T-cell (primary cell): ENCODE measurements around the gene CBX2. TPM values are rescaled to one million over a fixed set of nuclear protein-coding genes. Genes with fewer than 3 reads are reported as not detected.
A peak's percentile ranks its signal among the peaks of the same experiment; 100 is the strongest.

Source experiments
- ATAC-seq, 4 experiments: fragments of 200-7000 bp in 3 of 4; fragments of 150-1000 bp in 1 of 4; cut with Tn5 transposase; replicated peaks in 1 of 4; 1 replicate in 3 of 4; 2 replicates in 1 of 4; pipeline ENCODE4 v1.10.0; 2021; ENCODE audit warnings: moderate library complexity in 3 of 4, mild to moderate bottlenecking in 2 of 4, moderate number of reproducible peaks in 1 of 4
- CTCF ChIA-PET, 2 donors: fragments of 300-600 bp; sonication (Branson Sonifier 250); formaldehyde crosslinking; loops; one replicate each; lab custom pipeline; 2022; ENCODE audit warnings: antibody characterized with exemption in 2 of 2; lab: Charles Lee
- POLR2A ChIA-PET, 2 donors: fragments of 300-600 bp; sonication (Branson Sonifier 250); formaldehyde crosslinking; loops; one replicate each; lab custom pipeline; 2022; ENCODE audit warnings: antibody characterized with exemption in 2 of 2; lab: Charles Lee
- DNase-seq, 35 experiments: peaks; one replicate each; pipeline versions ENCODE4 v3.0.0 to v3.0.0-alpha.2; 2013 to 2023
- H3K27ac ChIP-seq: one replicate; pipeline ENCODE4 v1.5.1; 2013; ENCODE audit warnings: low read length
- H3K27me3 ChIP-seq, 2 experiments: replicated peaks in 1 of 2; 1 replicate in 1 of 2; 2 replicates in 1 of 2; pipeline versions ENCODE4 v1.6.1 to v1.7.0; 2013; ENCODE audit warnings: low read length in 1 of 2, mixed read lengths in 1 of 2; ENCODE audit not compliant: control insufficient read depth in 2 of 2, insufficient read depth in 2 of 2; ENCODE audit errors: extremely low read depth in 1 of 2
- H3K36me3 ChIP-seq, 2 donors: 1 replicate in 1 of 2; 2 replicates in 1 of 2; pipeline versions ENCODE4 v1.6.1 to v1.7.0; 2013; ENCODE audit warnings: low read length in 1 of 2; ENCODE audit not compliant: control insufficient read depth in 2 of 2, insufficient read depth in 1 of 2; ENCODE audit errors: extremely low read depth in 1 of 2
- H3K4me1 ChIP-seq, 2 experiments: 1 replicate in 1 of 2; 2 replicates in 1 of 2; pipeline versions ENCODE4 v1.6.1 to v1.7.0; 2013; ENCODE audit warnings: low read length in 2 of 2, mixed read lengths in 1 of 2; ENCODE audit not compliant: insufficient read depth in 2 of 2, control insufficient read depth in 1 of 2; ENCODE audit errors: extremely low read depth in 1 of 2
- H3K4me3 ChIP-seq, 2 donors: 1 replicate in 1 of 2; 2 replicates in 1 of 2; pipeline versions ENCODE4 v1.5.1 to v1.7.0; 2013; ENCODE audit warnings: mild to moderate bottlenecking in 2 of 2, low read length in 1 of 2, moderate library complexity in 1 of 2; ENCODE audit not compliant: control insufficient read depth in 1 of 2; ENCODE audit errors: extremely low read depth in 1 of 2
- H3K9me3 ChIP-seq: 2 replicates; pipeline ENCODE4 v1.7.0; 2013
- H3K27ac Mint-ChIP-seq, 2 donors: one replicate each; pipeline ENCODE4 v1.8.0; 2020 to 2021; ENCODE audit warnings: mild to moderate bottlenecking in 2 of 2, mixed read lengths in 2 of 2
- H3K27me3 Mint-ChIP-seq, 2 donors: one replicate each; pipeline ENCODE4 v1.8.0; 2021 to 2022; ENCODE audit warnings: mixed read lengths in 2 of 2
- H3K36me3 Mint-ChIP-seq: one replicate; pipeline ENCODE4 v1.8.0; 2021; ENCODE audit warnings: mixed read lengths
- H3K4me1 Mint-ChIP-seq, 3 donors: one replicate each; pipeline ENCODE4 v1.8.0; 2020 to 2022; ENCODE audit warnings: mixed read lengths in 3 of 3, mild to moderate bottlenecking in 1 of 3
- H3K4me3 Mint-ChIP-seq, 3 donors: one replicate each; pipeline ENCODE4 v1.8.0; 2020 to 2022; ENCODE audit warnings: mild to moderate bottlenecking in 3 of 3, mixed read lengths in 3 of 3, moderate library complexity in 3 of 3
- H3K9me3 Mint-ChIP-seq, 3 donors: one replicate each; pipeline ENCODE4 v1.8.0; 2020 to 2022; ENCODE audit warnings: mixed read lengths in 3 of 3
- WGBS: methylation state at CpG from one replicate; pipeline ENCODE4 v1.1.5; 2013; ENCODE audit warnings: missing lambda C conversion rate; ENCODE audit not compliant: insufficient coverage; 5-methylcytosine and 5-hydroxymethylcytosine counted together
- total RNA-seq, 35 experiments: library from RNA in 6 of 35; stranded (reverse) in 6 of 35; fragments of 120-200 nt in 1 of 35; gene quantifications; one replicate each; pipeline versions ENCODE4 v1.2.1 to v1.2.4 and lab custom pipeline; 2013 to 2026

CBX2 gene
- total RNA-seq, 5 donors from 2014 or later (not counting 1 experiment from before 2014, with no cell fraction given), result 0.43 to 0.79 (median 0.70) TPM

DNA sequence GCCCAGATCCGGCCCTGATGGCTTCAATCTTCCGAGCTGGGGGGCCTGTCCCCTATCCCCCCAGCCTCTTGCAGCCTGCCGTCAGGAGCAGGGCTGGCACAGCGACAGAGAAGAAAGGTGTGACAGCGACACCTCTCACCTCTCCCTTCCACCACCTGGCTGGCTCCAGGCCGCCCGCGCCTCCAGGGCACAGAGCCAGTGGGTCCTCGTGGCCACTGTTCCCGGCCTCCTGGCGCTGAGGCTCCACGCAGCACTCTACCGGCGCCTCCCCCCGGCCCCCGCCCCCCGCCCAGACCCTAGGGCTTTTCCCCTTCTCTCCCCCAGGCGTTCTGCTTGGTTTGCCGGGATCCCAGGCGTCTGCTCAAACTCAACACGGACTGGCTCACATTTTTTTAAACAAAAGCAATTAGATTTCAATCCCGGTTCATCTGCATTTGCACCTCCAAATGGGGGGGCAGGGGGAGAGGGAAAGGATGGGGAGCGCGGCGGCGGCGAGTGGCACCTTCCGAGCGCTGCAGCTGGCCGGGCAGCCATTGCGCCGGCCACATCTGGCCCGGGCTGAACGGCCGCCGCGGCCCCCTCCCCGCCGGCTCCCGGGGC is 31.7 kb downstream of the CBX2 start:
- Mint-ChIP-seq H3K27me3 (peaks cover 58 to 72% of the 10 kb centered on the region in 2 donors), H3K9me3 (no peaks in the 10 kb centered on the region), H3K27ac (no peak overlapping the region), H3K4me1 (peaks cover 27 to 41% (median 33%) of the 10 kb centered on the region in 3 donors), H3K4me3 (peak overlapping the region in 1 of 3 donors; percentile 39), H3K36me3 (no peaks in the 10 kb centered on the region)
- H3K36me3 ChIP-seq, result no peaks in the 10 kb centered on the region
- peaks cover 6 to 92% of the 10 kb centered on the region in 2 experiments for H3K27me3 ChIP-seq
- 4% methylated on average over 21 of the region's 40 CpGs for WGBS
- DNase-seq, result peak in 1 of 35 experiments; percentile 23
- no peak for ATAC-seq
- ChIA-PET POLR2A (interaction anchor here in 1 of 2 donors (0.6 kb wide), 1 partner anchor 35 kb away, joined by 3 read pairs; no protein-coding TSS in a partner anchor), CTCF (no interaction called here)
- peaks cover 27 to 62% of the 10 kb centered on the region in 2 experiments for H3K4me1 ChIP-seq
- H3K4me3 ChIP-seq, result no peak overlapping the region
- H3K9me3 ChIP-seq, result no peaks in the 10 kb centered on the region
- H3K27ac ChIP-seq, result no peak overlapping the region

DNA sequence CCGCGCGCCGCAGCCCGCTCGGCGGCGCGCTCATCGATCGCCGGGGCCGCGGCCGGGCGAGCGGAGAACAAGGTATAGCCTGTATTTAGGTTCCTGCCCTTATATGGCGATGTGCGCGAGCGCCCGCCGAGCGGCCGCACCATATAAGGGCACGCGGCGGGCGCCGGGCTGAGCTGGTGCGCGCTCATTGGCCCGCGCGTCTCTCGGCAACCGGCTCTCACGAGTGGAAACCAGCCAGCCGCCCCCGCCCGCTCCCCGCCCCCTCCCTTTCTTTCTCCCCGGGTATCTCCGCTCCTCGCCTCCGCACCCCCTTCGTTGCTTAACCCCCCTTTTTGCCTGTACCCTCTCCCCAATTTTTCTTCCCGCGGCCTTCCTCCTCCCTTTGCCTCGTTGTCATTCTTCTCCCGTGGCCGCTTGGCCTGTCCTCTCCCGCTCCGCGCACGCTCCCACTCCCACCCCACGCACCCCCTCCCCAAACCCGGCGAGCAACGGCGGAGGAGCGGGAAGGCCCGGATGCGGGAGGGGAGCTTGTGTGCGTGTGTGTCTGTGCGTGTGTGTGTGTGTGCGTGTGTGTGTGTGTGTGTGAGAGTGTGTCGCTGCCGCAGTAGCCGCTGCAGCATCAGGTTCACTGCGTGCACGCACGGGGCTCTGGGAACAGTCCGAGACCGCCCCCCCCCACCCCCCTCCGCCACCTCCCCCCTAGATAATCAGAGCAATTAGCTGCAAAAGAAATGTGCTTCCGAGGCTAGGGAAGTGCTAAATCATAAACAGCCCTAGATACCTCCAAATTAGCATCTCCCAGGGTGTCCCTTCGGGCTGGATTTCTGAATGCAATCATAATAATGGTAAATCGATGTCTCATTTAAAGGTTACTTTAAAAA is 32.4 kb downstream of the CBX2 start:
- peak overlapping the region in 1 of 3 donors; percentile 31 for H3K4me3 Mint-ChIP-seq

DNA sequence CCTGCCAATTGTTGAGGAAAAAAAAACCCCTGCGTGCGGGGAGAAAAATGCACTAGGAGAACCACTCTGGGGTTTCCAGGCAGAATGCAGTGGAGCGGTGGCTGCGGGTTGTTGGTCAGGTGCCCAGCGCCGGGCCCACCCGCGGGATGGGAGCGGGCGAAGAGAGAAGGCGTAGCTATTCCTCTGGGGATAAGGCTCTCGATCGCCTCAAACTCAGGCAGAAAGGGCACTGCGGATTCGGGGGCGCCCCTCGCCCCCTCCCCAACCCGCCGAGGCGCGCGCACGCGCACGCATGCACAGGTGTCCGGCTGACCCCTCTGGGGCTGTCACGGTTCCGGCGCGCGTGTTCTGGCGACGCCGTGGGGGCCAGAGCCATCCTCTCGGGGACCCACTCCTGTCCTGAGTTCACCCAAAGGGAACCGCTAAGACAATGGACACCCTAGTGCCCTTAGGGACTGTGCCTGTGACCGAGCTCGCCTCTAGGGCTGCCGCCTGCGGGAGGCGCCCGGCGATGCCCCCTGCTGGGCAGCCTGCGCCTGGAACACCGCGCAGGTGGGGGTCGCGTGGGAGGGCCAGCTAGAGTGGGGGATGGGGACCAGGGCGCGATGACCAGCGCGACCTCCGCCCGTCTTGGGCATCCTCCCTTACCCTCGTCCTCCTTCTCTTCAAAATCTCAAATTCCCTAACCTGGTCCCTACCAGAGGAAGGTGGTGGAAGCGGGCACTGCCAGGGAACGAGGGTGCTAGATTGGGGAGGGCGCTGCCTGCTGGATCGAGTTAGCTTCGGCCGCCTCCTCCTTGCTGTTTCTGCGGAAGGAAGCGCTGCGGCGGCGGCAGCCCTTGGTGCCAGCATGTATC is 33.3 kb downstream of the CBX2 start:
- Mint-ChIP-seq H3K4me1 (peaks cover 23 to 33% (median 29%) of the 10 kb centered on the region in 3 donors), H3K36me3 (no peaks in the 10 kb centered on the region), H3K9me3 (no peaks in the 10 kb centered on the region), H3K27ac (peak overlapping the region in 1 of 2 donors; percentile 59), H3K27me3 (peaks cover 47 to 61% of the 10 kb centered on the region in 2 donors), H3K4me3 (peak overlapping the region; percentile 36 to 76 (median 59))
- Histone ChIP-seq H3K4me1 (peaks cover 17 to 63% of the 10 kb centered on the region in 2 experiments), H3K36me3 (no peaks in the 10 kb centered on the region), H3K9me3 (no peaks in the 10 kb centered on the region), H3K27me3 (peaks cover 6 to 90% of the 10 kb centered on the region in 2 experiments), H3K27ac (no peak overlapping the region), H3K4me3 (peak overlapping the region in 1 of 2 donors; percentile 49)
- POLR2A ChIA-PET, result interaction anchor here in 1 of 2 donors (0.7 kb wide), 1 partner anchor 15 kb away, joined by 3 read pairs; no protein-coding TSS in a partner anchor
- ATAC-seq (peak in 1 of 4 experiments; percentile 14), DNase-seq (peak in 3 of 35 experiments; percentile 23 to 63 (median 27))
- CTCF ChIA-PET, result interaction anchor here in 1 of 2 donors (0.6 kb wide), 1 partner anchor 27 kb away, joined by 5 read pairs; no protein-coding TSS in a partner anchor
- WGBS, result 4% methylated on average over 49 of the region's 66 CpGs

More for the DNA sequence above, 32.4 kb downstream of the CBX2 start:
- DNase-seq, result peak in 34 of 35 experiments; percentile 58 to 89 (median 69)
- Mint-ChIP-seq H3K4me1 (peaks cover 20 to 35% (median 26%) of the 10 kb centered on the region in 3 donors), H3K36me3 (no peaks in the 10 kb centered on the region), H3K27me3 (peaks cover 50 to 65% of the 10 kb centered on the region in 2 donors), H3K27ac (peak overlapping the region in 1 of 2 donors; percentile 11), H3K9me3 (no peaks in the 10 kb centered on the region)
- peak; percentile 84 to 92 (median 86) for ATAC-seq
- ChIA-PET CTCF (interaction anchor here (0.6 kb wide), 2 partner anchors 26 to 29 kb away, joined by 4 to 5 read pairs; partner anchors contain the start of gene CBX4 (in 1 of the 2)), POLR2A (interaction anchor here in 1 of 2 donors (0.6 to 0.7 kb wide), 2 partner anchors 12 to 36 kb away, joined by 3 to 5 read pairs; no protein-coding TSS in a partner anchor)
- WGBS, result 0% methylated on average over 39 of the region's 79 CpGs
- Histone ChIP-seq H3K36me3 (no peaks in the 10 kb centered on the region), H3K27me3 (peaks cover 6 to 92% of the 10 kb centered on the region in 2 experiments), H3K9me3 (no peaks in the 10 kb centered on the region), H3K4me3 (peak overlapping the region in 1 of 2 donors; percentile 49), H3K27ac (no peak overlapping the region), H3K4me1 (peaks cover 20 to 62% of the 10 kb centered on the region in 2 experiments)

DNA sequence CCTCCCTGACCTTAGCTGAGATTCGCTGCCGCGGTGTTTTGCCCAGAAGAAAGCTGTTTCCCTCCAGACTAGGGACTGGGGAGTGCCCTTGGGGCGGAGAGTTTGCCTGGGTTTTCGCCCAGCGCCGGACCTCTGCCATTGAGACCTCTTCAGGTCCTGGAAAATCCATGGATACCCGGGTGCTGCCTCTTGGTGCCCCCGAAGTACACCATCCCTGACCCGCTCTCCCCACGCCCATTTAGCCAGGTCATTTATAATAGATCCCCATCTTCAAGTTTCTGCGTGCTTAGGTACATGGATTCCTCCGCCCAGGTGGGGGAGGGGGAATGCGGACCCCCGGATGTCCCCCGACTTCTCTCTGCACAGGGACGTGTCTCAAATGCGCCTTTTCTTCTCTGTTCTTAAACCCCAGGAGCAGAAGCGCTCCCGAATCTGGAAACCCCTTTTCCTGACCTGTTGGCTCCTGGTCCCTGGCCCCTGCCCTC is 34.0 kb downstream of the CBX2 start:
- no peaks in the 10 kb centered on the region for H3K9me3 Mint-ChIP-seq
- no peaks in the 10 kb centered on the region for H3K9me3 ChIP-seq
- H3K4me3 ChIP-seq, result peak overlapping the region in 1 of 2 donors; percentile 49
- H3K4me1 ChIP-seq, result peaks cover 17 to 63% of the 10 kb centered on the region in 2 experiments
- no peak for DNase-seq
- H3K36me3 Mint-ChIP-seq, result no peaks in the 10 kb centered on the region
- H3K36me3 ChIP-seq, result no peaks in the 10 kb centered on the region
- ChIA-PET POLR2A (interaction anchor here (0.7 to 1.0 kb wide), 2 partner anchors 8 to 15 kb away, joined by 3 to 4 read pairs; no protein-coding TSS in a partner anchor), CTCF (no interaction called here)
- H3K4me3 Mint-ChIP-seq, result peak overlapping the region; percentile 36 to 76 (median 59)
- peaks cover 9 to 90% of the 10 kb centered on the region in 2 experiments for H3K27me3 ChIP-seq
- H3K27ac ChIP-seq, result no peak overlapping the region
- H3K27ac Mint-ChIP-seq, result peak overlapping the region in 1 of 2 donors; percentile 59
- H3K4me1 Mint-ChIP-seq, result peaks cover 24 to 33% (median 30%) of the 10 kb centered on the region in 3 donors
- ATAC-seq, result no peak
- 2% methylated on average over 7 of the region's 20 CpGs for WGBS
- peaks cover 44 to 61% of the 10 kb centered on the region in 2 donors for H3K27me3 Mint-ChIP-seq

DNA sequence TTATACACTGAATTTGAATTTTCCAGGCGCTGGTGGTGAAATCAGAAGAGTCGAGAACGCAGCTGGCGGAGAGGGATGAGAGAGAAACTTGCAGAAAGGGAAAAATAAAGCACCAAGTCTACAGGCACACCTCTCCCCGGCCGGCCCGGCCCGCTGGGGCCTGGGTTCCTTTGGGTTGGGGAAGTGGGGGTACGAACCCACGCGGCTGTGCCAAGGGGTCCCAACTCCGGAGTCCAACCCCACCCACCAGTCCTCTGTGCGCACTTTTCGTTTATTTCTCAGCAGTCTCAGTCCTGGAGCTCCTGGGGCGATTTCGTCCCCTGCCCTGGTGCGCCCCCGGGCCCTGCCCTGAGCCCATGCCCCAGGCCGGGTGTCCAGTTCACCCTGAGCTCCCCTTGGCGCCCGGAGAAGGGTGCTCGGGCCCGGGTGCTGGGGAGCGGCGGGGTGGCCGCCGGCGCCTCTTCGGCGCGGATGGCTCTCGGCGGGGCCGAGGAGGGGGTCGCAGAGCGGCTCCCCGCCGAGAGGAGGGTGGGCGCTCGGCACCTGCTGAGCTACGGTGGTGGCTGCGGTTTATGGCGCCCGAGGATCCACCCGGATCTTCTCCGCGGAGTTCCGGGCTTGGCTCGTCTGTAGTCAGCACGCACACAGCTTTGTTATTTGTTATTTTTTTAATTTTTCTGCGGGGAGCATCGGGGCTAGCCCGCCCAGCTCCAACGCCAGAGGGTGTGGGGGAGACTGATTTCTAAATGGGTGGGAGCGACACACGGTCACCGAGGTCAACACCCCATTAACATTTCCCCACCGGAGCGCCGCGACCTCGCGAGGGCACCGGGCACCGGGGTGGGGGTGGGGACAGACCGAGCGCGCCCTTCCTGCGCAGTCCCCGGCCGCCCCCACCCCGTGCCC is 34.7 kb downstream of the CBX2 start:
- Mint-ChIP-seq H3K27me3 (peaks cover 40 to 61% of the 10 kb centered on the region in 2 donors), H3K27ac (peak overlapping the region in 1 of 2 donors; percentile 52), H3K4me1 (peaks cover 24 to 33% (median 30%) of the 10 kb centered on the region in 3 donors), H3K9me3 (no peaks in the 10 kb centered on the region), H3K36me3 (no peaks in the 10 kb centered on the region), H3K4me3 (peak overlapping the region; percentile 52 to 76 (median 59))
- Histone ChIP-seq H3K9me3 (no peaks in the 10 kb centered on the region), H3K36me3 (no peaks in the 10 kb centered on the region), H3K4me3 (peak overlapping the region in 1 of 2 donors; percentile 49), H3K27ac (no peak overlapping the region), H3K27me3 (peaks cover 8 to 88% of the 10 kb centered on the region in 2 experiments), H3K4me1 (peaks cover 17 to 63% of the 10 kb centered on the region in 2 experiments)
- ChIA-PET POLR2A (interaction anchor here in 1 of 2 donors (1.0 kb wide), 1 partner anchor 9 kb away, joined by 4 read pairs; no protein-coding TSS in a partner anchor), CTCF (no interaction called here)
- 5% methylated on average over 36 of the region's 72 CpGs for WGBS
- ATAC-seq (no peak), DNase-seq (peak in 1 of 35 experiments; percentile 31)
